ENCODE data around the gene PTCD1. TPM values are rescaled to one million over a fixed set of nuclear protein-coding genes. Genes with fewer than 3 reads are reported as not detected.

PTCD1 gene
- total RNA-seq, 1 donor, result 7.6 TPM

GRCh38 chr7:99409806-99410205, 28.8 kb downstream of the PTCD1 start:
- DNase-seq (ENCODE audit: insufficient read length, low spot score, missing footprints), result peak; percentile 14
- H3K27me3 ChIP-seq (ENCODE audit: insufficient read depth, low read length), result no peaks in the 10 kb centered on the region
- H3K27ac ChIP-seq (ENCODE audit: low read depth, low read length), result peak overlapping the region; percentile 98
- peaks cover 40% of the 10 kb centered on the region for H3K36me3 ChIP-seq (ENCODE audit: insufficient read depth, low read length)
- no peak overlapping the region for H2AFZ ChIP-seq (ENCODE audit: low read length)
- no peaks in the 10 kb centered on the region for H3K9me3 ChIP-seq (ENCODE audit: low read depth, low read length)
- peaks cover 79% of the 10 kb centered on the region for H3K79me2 ChIP-seq (ENCODE audit: insufficient read depth, low read length)
- no peak for TF ChIP-seq CTCF (IDR thresholded peaks at IDR 0.05; ENCODE audit: extremely low read depth, low read depth, low read length)
- peaks cover 42% of the 10 kb centered on the region for H4K20me1 ChIP-seq (ENCODE audit: insufficient read depth, low read length)
- H3K4me3 ChIP-seq (ENCODE audit: insufficient read depth, low read length), result peak overlapping the region; percentile 83
- peak overlapping the region; percentile 95 for H3K4me2 ChIP-seq (ENCODE audit: insufficient read depth, low read length)
- H3K4me1 ChIP-seq (ENCODE audit: insufficient read depth, low read length), result peaks cover 29% of the 10 kb centered on the region

- peak; percentile 79 for DNase-seq (ENCODE audit: insufficient read length, low spot score, missing footprints)
- peak overlapping the region; percentile 98 for H3K27ac ChIP-seq (ENCODE audit: low read depth, low read length)
- H3K4me3 ChIP-seq (ENCODE audit: insufficient read depth, low read length), result peak overlapping the region; percentile 83
- H3K36me3 ChIP-seq (ENCODE audit: insufficient read depth, low read length), result peaks cover 37% of the 10 kb centered on the region
- TF ChIP-seq CTCF (IDR thresholded peaks at IDR 0.05; ENCODE audit: extremely low read depth, low read depth, low read length), result no peak
- no peaks in the 10 kb centered on the region for H3K9me3 ChIP-seq (ENCODE audit: low read depth, low read length)
- peak overlapping the region; percentile 95 for H3K4me2 ChIP-seq (ENCODE audit: insufficient read depth, low read length)
- H3K27me3 ChIP-seq (ENCODE audit: insufficient read depth, low read length), result no peaks in the 10 kb centered on the region
- peaks cover 35% of the 10 kb centered on the region for H3K4me1 ChIP-seq (ENCODE audit: insufficient read depth, low read length)
- H2AFZ ChIP-seq (ENCODE audit: low read length), result peak overlapping the region; percentile 89
- H4K20me1 ChIP-seq (ENCODE audit: insufficient read depth, low read length), result peaks cover 49% of the 10 kb centered on the region
- peaks cover 83% of the 10 kb centered on the region for H3K79me2 ChIP-seq (ENCODE audit: insufficient read depth, low read length)
Measured at GRCh38 chr7:99409192-99409572, 29.4 kb downstream of the PTCD1 start.

- Histone ChIP-seq H3K79me2 (ENCODE audit: insufficient read depth, low read length) (peaks cover 89% of the 10 kb centered on the region), H3K27ac (ENCODE audit: low read depth, low read length) (peak within 1 kb of the TSS; percentile 98), H4K20me1 (ENCODE audit: insufficient read depth, low read length) (peaks cover 55% of the 10 kb centered on the region), H3K9me3 (ENCODE audit: low read depth, low read length) (no peaks in the 10 kb centered on the region), H3K4me3 (ENCODE audit: insufficient read depth, low read length) (peak within 1 kb of the TSS; percentile 83), H3K4me1 (ENCODE audit: insufficient read depth, low read length) (peaks cover 39% of the 10 kb centered on the region), H3K36me3 (ENCODE audit: insufficient read depth, low read length) (peaks cover 37% of the 10 kb centered on the region), H2AFZ (ENCODE audit: low read length) (peak within 1 kb of the TSS; percentile 89), H3K27me3 (ENCODE audit: insufficient read depth, low read length) (no peaks in the 10 kb centered on the region), H3K4me2 (ENCODE audit: insufficient read depth, low read length) (peak within 1 kb of the TSS; percentile 95)
- DNase-seq (ENCODE audit: insufficient read length, low spot score, missing footprints), result peak; percentile 95
- no peak for TF ChIP-seq CTCF (IDR thresholded peaks at IDR 0.05; ENCODE audit: extremely low read depth, low read depth, low read length)
Measured at GRCh38 chr7:99408379-99409191, 30.0 kb downstream of the PTCD1 start, which contains the start of the genes BUD31 and PDAP1. TSS of gene BUD31 (plus strand) at chr7:99408969. CDS start at chr7:99411093, 2,124 bp downstream. TSS of gene PDAP1 (minus strand) at chr7:99408597. CDS start at chr7:99408548, 49 bp downstream.

- peaks cover 39% of the 10 kb centered on the region for H3K4me1 ChIP-seq (ENCODE audit: insufficient read depth, low read length)
- peak overlapping the region; percentile 87 for H2AFZ ChIP-seq (ENCODE audit: low read length)
- H3K4me3 ChIP-seq (ENCODE audit: insufficient read depth, low read length), result peak overlapping the region; percentile 83
- peaks cover 61% of the 10 kb centered on the region for H4K20me1 ChIP-seq (ENCODE audit: insufficient read depth, low read length)
- no peaks in the 10 kb centered on the region for H3K9me3 ChIP-seq (ENCODE audit: low read depth, low read length)
- peaks cover 91% of the 10 kb centered on the region for H3K79me2 ChIP-seq (ENCODE audit: insufficient read depth, low read length)
- peak overlapping the region; percentile 98 for H3K27ac ChIP-seq (ENCODE audit: low read depth, low read length)
- peak; percentile 97 for DNase-seq (ENCODE audit: insufficient read length, low spot score, missing footprints)
- TF ChIP-seq CTCF (IDR thresholded peaks at IDR 0.05; ENCODE audit: extremely low read depth, low read depth, low read length), result no peak
- peaks cover 37% of the 10 kb centered on the region for H3K36me3 ChIP-seq (ENCODE audit: insufficient read depth, low read length)
- no peaks in the 10 kb centered on the region for H3K27me3 ChIP-seq (ENCODE audit: insufficient read depth, low read length)
- peak overlapping the region; percentile 95 for H3K4me2 ChIP-seq (ENCODE audit: insufficient read depth, low read length)
Measured at GRCh38 chr7:99407872-99408378, 30.7 kb downstream of the PTCD1 start.
